HG02870 (cell line): ENCODE data around the gene MRPL24.
"Not testable (repeated sequence)": the region's sequence is repeated elsewhere in the genome, so short reads cannot be mapped to it uniquely, and the experiment has no call there.

ENCODE experiments used
- ATAC-seq: cut with Tn5 transposase; IDR thresholded peaks from one replicate; pipeline ENCODE4 v1.9.1; 2021; ENCODE audit warnings: mild to moderate bottlenecking, moderate library complexity; ENCODE audit not compliant: unreplicated experiment

MRPL24 gene

DNA sequence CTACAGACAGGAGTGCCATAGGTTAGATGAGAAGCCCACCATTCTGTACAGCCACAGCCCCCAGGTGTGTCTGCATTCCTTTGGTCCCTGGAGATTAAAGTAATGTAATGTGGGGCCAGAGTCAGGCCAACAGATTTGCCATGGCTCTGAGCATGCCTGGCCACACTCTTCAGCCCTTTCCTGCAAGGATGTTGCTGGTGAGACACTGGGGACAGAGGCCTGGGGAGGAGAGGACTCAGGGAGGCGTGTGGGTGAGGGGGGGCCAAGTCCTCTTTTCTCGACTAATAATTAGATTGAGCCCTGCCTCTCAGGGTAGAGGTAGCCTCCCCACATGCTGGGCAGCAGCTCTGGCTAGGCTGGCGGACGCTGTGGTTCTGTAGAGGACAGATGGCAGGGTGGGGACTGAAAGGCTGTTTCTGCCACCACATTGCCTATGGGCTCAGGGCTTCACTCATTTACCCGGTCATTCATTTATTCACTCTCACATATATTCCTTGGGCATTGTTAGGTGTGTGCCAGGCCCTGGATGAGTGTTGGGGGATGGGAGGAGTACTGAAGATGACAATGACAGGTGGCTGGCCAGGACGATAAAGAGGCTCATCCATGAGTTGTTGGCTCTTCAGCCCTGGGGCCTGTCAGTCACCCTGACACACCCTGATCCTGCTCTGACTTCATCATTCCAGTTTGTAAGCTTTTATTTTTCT is 19.4 kb upstream of the MRPL24 start:
- no peak for ATAC-seq

DNA sequence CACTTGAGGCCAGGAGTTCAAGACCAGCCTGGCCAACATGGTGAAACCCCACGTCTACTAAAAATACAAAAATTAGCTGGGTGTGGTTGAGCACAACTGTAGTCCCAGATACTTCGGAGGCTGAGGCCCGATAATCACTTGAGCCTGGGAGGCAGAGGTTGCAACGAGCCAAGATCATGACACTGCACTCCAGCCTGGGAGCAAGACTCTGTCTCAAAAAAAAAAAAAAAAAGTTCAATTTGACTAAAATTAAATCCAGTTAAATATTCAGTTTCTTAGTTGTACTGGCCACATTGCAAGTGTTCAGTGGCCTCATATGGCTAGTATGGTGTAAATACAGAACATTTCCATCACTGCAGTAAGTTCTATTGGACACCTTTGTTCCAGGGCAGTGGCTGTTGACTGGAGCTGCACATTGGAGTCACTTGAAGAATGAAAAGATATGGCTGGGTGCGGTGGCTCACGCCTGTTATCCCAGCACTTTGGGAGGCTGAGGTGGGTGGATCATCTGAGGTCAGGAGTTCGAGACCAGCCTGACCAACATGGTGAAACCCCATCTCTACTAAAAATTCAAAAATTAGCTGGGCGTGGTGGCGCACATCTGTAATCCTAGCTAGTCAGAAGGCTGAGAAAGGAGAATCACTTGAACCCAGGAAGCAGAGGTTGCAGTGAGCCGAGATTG is 16.8 kb upstream of the MRPL24 start:
- ATAC-seq, result not testable (repeated sequence)

DNA sequence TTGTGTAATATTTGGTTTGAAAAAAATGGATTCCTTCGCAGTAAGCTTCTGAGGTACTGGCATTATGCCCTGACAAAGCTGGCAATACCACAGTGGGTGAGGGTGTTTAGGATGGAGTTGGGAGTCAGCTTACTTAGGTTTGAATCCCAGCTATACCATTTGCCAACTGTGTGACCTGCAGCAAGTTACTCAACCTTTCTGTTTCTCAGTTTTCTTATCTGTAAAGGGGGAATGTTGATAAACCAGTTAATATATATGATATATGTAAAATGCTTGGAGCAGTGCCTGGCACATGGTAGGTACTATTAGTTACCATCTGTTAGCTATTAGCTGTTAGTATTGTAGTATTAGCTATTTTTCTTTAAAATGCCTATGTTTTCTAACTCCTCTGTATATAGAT is 15.5 kb upstream of the MRPL24 start:
- no peak for ATAC-seq

DNA sequence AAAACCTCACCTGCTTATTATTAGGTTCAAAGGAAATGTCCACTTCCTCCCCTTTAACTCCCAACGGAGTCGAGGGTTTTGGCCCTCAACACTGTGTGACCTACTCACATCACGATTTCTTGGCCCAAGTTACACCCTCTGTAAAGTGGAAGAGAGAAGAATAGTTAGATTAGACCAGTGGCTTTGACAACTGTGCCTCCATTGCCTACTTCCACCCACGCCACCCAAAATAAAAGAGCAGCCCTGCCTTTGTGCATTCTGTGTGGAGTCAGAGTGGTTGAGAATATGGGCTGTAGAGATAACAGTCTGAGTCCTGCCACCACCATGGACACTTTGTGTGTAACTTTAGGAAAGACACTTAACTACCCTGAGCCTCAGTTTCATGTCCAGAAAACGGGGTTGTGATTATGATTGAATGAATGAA is 14.7 kb upstream of the MRPL24 start:
- ATAC-seq, result no peak

DNA sequence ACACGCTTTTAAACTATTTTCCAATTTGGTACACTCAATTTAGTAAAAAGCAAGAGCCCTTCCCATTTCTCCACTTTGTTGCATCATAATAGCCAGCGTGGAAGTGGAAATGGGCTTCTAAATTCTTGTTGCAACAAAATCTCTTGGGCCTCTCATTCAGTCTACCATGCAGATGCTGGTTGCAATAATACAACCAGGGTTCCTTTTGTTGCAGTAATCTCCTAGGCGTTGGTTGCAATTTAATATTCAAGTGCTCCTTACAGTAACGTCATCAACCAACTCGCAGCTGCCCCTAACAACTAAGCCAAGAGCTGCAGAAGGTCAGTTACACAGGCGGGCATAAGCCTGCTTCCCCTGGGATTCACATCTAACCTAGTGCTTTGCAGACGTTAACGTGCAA is 13.3 kb upstream of the MRPL24 start:
- ATAC-seq, result no peak

DNA sequence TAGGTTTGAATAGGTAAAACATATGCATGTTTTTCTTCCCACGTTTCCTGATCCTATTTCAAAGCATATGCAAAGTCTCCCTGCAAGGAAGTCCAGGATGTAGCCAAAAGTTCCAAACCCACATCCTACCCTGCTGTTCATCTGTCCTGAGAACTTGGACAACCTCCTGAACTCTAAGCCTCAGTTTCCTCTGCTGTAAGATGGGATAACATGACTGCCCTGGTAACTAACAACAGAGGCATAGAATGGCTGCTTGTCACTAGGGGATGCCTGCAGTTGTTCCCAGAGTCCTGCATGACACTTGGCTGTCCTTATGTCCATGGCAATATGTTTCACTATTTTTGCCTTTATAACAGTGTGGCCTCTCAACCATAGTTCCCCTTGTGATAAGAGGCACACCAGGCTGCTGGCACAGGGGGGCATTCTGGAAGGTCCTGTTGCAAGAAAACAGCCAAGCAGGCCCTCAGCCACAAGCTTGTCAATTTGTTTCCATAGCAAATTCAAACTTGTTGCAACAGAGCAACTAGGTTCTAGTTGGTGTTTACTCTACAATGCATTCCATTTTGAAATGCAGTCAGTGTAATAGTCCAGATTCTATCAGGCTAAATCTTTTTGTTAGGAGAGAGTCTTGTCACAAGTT is 12.1 kb upstream of the MRPL24 start:
- no peak for ATAC-seq

DNA sequence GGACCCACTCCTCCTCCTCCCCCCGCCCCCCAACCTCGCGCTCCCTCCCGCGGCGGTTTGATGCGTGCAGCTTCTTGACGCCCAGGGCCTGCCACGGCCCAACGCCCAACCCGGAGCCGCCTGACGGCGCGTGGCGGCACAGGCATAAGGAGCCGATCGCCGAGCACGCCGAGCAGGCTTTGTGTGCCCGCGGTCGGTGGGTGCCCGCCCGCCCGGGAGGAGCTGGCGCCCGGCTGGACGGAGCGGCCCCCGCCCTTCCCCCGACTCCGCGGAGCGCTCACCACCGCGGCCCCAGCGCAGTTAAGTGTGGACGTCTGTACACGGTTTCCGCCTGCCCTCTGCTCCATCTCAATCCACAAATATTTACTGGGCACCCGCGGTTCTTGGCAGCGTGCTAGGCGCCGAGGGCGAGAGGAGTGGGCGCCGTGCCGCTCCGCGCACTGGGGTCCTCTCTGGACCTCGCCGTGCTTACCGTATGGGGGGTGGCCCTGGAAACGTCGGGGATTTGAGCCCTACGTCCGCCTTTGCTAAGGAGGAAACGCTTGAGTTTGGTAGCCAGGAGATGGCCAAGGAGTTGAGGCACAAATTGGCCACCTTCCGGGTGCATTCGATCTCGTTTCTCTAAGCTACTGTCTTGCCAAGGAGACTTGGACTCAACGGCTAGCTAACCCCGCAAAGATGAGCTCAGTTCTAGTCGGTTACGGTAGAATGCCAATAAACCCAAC is 11.0 kb upstream of the MRPL24 start:
- peak; percentile 45 for ATAC-seq

DNA sequence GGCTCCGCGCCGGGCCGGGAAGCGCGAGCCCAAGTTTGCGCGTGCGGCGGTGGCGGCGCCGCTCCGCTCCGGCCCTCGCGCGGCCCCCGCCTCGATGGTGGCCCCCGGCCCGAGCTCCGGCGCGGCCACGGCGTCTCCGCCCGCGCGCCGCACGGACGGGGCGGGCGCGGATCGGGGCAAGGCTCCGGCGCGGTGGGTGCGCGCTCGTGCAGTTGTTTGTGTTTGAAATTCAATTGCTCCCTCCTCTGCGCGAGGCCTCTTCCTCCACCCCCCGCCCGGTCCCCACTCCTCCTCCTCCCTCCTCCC is 10.5 kb upstream of the MRPL24 start, which contains the start of gene HDGF:
TSS of gene HDGF (minus strand) at position 225 of the 306 bp plus-strand sequence. CDS start 246 bp downstream, outside the sequence.
- no peak for ATAC-seq

DNA sequence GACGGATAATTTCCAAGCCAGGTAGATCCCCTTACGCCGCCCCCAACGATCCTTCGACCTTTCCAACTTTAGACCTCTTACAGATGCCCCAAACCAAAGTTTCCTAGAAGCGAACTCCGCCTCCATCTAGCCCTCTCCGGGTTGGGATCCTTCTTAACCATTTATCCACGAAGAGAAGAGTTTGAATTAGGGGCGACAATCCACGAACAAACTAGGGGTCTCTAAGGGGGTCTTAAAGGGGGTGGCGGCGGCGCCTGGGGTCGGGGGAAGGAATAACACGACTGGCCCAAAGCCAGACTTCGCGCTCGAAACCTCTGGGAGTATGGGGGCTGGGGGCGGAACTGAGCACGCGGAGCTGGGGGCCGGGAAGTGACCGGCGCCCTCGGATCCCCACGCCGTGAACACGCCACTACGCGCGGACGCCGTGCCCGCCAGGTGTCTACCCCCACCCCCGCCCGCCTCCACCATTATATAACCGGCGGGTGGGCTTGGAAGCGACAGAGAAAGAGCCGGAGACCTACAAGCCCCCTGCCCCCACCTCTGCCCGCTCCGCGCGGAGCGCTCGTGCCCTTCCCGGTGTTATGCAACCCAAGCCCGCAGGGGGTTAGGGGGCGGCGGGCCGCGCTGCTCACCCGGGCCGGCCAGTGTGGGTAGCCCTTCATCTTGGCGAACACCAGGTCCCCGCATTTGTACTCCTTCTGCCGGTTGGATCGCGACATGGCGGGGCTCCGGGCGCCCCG is 10.0 kb upstream of the MRPL24 start:
- peak; percentile 18 for ATAC-seq

DNA sequence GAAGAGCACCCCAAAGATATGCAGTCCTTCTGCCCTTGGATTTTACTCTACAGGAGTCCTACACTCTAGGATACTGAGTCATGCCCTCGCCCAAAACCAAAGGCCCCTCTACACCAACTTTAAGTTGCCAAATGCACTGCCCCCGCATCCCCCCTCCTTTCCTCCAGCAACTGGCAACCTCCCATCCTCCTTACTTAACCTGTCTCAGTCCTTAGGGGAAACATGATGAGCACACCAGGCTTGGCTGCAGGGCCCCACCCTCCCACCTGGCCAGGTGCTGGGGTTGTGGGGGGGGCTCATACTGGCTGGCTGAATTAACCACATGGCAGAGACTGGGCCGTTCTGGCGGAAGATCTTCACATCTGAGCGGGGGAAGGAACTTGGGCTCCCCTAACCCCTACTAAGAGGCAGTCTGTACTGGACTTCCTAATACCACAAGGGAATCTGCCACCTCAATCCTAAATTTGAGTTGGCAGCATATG is 9.3 kb upstream of the MRPL24 start:
- no peak for ATAC-seq

DNA sequence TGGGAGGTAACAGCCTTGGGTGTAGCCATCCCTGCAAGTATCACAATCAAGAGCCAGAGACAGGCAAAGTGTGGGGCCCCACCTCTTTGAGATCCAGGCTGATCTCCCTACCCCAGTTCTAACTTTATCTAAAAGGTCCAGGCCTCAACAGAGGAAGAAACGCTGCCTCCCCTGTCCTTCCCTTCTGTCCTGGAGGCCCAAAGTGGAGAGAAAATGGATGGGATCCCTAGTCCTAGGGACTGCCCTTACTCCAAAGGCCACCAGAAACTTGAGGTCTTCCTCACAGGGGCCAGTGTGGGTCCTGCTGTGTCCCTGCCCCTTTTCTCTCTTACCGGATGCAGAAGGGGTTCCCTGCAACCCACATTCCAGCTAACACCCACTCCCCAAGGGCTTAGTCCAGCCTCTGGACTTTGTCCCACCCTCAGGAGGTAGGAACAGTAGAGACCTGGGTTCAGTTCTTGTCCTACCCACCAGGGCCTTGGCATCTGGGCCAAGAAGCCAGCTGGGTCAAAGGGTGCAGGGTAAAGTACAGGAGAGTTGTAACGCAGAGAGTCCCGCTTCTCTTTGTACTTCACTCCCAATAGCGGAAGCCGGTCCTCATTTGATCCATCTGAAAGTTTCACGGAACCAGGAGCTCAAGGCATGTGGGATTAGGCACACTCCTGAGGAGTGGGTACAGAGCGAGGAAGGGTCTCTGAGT is 8.7 kb upstream of the MRPL24 start:
- ATAC-seq, result no peak

DNA sequence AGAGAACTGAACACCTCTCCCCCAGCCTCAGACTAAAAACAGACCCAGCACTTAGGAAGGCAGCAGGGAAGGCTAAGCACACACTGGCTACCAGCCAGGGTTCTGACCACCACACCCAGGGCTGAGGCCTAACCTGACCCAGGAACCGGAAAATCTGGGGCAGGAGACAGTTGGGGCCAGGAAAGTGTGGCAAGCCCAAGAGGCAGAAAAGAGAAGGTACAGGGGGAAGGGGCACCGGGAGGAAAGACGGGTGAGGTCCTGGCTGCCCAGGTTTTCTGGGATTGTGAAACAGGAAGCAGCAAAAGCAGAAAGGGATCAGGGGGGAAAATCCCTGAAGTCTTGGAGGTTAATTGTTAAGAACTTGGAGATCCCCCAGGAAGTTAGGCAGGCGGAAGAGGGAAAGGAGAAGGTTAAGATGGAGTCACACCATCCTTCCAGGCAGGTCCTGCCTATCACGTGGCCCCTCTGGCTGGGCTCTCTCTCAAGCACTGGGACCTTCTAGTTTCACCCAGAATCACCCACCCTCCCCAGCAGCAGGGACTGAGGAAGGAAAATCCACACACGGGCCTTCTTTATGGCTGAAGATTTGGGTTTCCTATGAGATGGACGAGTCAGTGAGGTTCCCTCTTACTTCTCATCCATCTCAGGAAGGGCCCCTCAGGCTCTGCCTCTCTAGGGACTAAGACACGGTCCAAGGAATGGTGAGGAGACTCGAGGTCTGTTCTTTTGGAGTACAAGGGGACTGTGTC is 8.0 kb upstream of the MRPL24 start:
- ATAC-seq, result no peak

DNA sequence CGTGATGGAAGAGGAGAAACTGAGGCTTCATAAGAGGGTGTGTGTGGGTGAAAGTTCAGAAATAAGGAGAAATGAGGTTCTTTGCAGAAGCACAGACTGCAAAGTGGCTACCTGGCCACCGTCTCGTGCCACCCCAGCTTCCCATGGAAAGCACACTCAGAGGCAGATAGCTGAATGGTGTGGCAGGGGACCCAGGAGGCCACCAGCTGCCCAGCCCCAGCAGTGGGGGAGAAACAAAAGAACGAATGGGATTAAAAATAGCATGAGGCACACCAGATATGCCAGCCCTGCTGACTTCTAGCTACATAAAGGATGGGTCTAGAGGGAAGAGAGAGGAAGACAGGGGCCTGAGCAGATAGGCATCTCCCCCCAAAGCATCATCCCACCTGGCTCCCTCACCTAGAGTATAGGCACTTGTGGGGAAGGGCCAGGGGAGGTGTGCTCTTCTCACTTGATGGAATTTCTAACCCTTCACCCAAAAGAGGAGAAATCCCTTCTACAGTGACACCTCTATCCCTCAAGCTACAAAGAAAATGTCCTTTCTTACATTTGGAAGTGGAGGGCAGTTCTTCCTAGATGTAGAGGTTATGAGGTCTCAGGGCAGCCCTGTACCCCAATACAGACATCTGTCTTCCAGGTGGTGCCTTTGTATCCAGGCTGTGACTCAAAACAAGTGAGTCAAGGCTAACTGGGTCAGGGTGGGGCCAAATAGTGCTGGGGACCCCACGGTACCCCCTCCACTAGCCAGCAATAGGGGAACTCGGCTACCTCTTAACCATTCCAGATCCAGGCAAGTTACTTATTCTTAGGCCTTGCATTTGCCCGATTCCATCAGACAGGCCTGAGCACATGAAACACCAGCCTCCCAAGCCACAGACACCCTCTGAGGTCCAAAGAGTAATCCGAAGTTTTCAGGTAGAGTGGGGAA is 7.1 kb upstream of the MRPL24 start:
- no peak for ATAC-seq

DNA sequence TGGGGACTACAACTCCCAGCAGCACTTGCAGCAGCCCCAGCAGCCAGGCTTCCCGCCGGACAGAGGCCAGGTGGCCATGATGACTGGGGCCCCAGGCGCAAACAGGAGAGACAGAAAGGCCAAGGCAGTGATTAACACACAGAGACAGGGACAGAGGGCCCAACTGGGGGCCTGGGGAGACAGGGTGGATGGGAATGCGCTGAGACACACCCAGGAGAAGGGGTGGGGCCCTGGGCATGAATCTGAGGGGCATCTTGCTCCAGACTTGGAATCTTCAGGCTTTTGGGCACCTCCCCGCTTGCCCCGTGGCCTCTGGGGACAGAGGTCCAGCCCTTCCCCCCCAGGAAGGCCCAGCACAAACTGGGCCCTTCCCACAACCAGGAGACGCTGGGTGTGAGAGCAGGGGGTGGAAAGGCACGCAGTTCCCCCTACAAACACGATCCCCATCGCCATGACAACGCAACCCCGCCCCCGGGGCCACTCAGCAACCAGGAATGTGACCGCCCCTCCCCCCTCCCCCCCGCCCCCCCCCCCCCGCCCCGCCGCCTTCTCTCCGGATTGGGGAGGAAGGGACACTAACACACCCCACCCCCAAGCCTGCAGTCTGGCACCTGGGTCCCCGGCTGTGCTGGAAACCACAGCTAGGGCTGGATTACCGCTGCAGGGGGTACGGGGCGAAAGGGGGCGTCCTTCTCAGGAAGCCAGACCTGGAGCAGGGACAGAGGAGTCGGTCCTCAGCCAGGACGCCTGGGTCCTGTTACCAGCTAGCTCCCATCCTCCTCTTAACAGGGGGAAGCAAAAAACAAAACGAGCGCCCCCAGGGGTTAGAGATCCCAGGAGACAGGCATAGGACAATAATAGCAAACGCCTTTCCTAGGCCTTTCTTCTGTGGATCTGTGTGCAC is 6.1 kb upstream of the MRPL24 start:
- no peak for ATAC-seq

DNA sequence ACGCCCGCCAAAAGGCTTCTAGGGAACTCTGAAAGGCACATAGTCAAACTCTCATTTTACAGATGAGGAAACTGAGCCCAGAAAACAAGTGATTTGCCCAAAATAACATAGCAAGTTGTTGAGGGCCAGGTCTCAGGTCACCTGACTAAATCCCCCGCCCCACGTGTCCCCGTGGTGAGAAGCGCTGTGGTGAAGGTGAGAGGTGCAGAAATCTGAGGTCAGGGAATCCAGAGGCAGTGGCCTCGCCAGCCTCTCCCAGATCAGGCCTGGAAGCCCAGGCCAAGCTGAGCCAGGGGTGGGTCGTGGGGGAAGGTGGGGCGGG is 5.5 kb upstream of the MRPL24 start:
- no peak for ATAC-seq

DNA sequence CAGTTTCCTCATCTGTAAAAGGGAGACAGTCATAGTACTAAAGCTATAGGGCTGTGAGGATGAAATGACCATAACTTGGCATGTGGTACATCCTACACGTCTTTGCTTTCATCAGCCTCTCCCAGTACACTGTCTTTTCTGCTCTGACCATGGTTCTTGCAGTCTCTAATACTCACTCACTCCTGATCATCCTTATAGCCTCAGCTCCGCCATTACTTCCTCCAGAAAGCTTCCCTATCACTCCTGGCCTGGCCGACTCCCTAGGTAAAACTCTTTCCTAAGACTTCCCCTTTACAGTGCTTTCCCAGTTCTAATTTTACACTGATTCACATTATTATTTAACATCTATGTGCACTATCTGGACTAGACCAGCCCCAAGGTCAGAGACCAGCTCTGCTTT is 5.0 kb upstream of the MRPL24 start:
- no peak for ATAC-seq

DNA sequence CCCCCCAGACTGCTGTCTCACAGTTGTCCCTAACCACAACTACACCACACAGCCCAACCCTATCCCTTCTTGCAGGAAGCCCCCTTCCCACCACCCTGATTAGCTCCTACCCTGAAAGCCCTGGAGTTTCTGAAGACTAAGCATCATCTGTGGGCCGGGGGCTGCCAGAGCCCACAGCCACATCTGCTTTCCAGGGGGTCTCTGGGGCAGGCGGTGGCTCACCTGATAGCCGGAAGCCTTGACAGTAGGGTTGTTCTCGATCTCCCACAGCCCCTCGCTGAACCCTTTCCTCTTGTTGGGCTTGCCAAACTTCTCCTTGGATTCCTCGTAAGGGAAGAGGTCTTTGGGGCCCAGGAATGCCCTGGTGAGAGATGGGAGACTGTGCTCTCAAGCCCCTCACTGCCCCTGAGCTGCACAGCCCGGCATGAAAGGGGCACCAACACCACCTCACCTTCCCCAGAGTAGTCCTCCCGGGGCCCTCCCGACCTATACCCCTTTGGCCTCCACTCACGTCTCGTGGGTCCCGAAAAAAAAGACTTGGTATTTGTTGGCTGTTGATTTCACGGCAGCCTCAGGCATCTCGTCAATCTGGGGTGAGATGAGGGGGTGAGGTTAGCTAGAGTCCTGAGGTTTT is 4.0 kb upstream of the MRPL24 start:
- ATAC-seq, result no peak
